Ascending aorta (tissue), 2 donors: ENCODE results near the gene RASGEF1C. TPM values are rescaled to one million over a fixed set of nuclear protein-coding genes. Genes with fewer than 3 reads are reported as not detected.
"Not testable (repeated sequence)": the region's sequence is repeated elsewhere in the genome, so short reads cannot be mapped to it uniquely, and the experiment has no call there.

Experiments
- DNase-seq, 2 donors: peaks; one replicate each; pipeline ENCODE4 v3.0.0-alpha.2; 2019; ENCODE audit warnings: low spot score in 2 of 2
- H3K27ac ChIP-seq, 2 donors: fragments of 200-600 bp; sonication (generic); one replicate each; pipeline ENCODE4 v1.5.1; 2016 to 2017; ENCODE audit warnings: mild to moderate bottlenecking in 1 of 2
- H3K27me3 ChIP-seq: fragments of 200-600 bp; sonication (generic); one replicate; pipeline ENCODE4 v1.5.1; 2017
- H3K36me3 ChIP-seq, 2 donors: fragments of 200-600 bp; sonication (generic); one replicate each; pipeline ENCODE4 v1.5.1; 2016
- H3K4me1 ChIP-seq, 2 donors: fragments of 200-600 bp; sonication (generic); one replicate each; pipeline ENCODE4 v1.5.1; 2016 to 2017; ENCODE audit warnings: mild to moderate bottlenecking in 1 of 2
- H3K4me3 ChIP-seq, 2 donors: fragments of 200-600 bp; sonication (generic); one replicate each; pipeline ENCODE4 v1.5.1; 2016 to 2017; ENCODE audit warnings: mild to moderate bottlenecking in 1 of 2
- H3K9me3 ChIP-seq, 2 donors: fragments of 200-600 bp; sonication (generic); one replicate each; pipeline ENCODE4 v1.5.1; 2016
- intact Hi-C: fragments of 100-400 bp; cut with DNase I; formaldehyde crosslinking; loops from one replicate; pipeline ENCODE4 v1.15.1; 2023
- total RNA-seq: library from RNA; depleted of rRNA; stranded (reverse); fragments of >200 nt; gene quantifications from one replicate; pipeline ENCODE4 v1.1.0, GENCODE V29; 2016
- TF ChIP-seq, protein P1 (sequence below), 3 experiments: fragments of 200-600 bp in 2 of 3; fragments of 450-650 bp in 1 of 3; sonication (generic) in 2 of 3; IDR thresholded peaks; one replicate each; pipeline ENCODE4 v1.5.1; 2016 to 2019; ENCODE audit warnings: antibody characterized with exemption in 3 of 3, mild to moderate bottlenecking in 1 of 3, moderate library complexity in 1 of 3

The RASGEF1C gene
- total RNA-seq, 1 donor from 2014 or later: not detected

DNA sequence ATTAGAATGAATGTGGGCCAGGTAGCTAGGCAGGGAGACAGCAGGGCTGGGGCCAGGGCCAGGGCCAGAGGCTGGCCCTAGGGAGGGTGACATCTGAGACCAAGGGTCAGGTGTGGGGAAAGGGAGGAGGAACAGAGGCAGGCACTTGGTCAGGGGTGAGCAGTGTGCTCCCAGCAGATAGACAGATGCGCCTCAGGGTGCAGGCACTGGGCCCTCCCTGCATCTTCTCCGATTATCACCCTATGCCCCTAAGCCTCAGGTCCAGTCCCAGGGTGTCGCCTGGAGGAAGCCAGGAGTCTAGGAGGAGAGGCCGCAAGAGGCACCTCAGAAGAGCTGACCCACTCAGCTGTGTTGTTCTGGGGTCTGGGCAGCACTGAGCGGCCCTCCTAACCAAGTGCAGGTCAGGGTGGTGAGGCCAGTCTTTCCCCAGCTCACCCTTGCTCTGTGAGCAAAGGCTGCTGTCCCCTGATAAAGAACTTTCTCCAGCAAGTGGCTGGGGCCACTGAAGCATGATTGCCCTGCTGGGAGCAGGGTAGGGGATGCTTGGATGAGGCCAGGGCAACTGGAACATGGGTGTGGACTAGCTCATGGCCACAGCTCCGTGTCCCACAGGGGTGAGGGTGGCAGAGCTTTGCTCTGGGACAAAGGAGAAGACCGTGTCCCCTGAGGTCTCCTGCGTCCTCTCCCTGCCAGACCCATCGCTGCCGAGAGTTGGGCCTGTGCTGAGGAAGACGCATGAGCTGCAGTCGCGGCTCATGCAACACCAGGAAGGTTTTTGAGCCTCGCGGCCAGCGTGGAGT is 2.1 kb upstream of the RASGEF1C start:
- intact Hi-C loops: no loop called here
- H3K4me1 ChIP-seq: no peaks in the 10 kb centered on the region
- no peaks in the 10 kb centered on the region for H3K27me3 ChIP-seq
- TF ChIP-seq, protein P1, sequence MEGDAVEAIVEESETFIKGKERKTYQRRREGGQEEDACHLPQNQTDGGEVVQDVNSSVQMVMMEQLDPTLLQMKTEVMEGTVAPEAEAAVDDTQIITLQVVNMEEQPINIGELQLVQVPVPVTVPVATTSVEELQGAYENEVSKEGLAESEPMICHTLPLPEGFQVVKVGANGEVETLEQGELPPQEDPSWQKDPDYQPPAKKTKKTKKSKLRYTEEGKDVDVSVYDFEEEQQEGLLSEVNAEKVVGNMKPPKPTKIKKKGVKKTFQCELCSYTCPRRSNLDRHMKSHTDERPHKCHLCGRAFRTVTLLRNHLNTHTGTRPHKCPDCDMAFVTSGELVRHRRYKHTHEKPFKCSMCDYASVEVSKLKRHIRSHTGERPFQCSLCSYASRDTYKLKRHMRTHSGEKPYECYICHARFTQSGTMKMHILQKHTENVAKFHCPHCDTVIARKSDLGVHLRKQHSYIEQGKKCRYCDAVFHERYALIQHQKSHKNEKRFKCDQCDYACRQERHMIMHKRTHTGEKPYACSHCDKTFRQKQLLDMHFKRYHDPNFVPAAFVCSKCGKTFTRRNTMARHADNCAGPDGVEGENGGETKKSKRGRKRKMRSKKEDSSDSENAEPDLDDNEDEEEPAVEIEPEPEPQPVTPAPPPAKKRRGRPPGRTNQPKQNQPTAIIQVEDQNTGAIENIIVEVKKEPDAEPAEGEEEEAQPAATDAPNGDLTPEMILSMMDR (IDR thresholded peaks at IDR 0.05): no peak
- H3K4me3 ChIP-seq: no peak overlapping the region
- H3K27ac ChIP-seq: no peak overlapping the region
- H3K36me3 ChIP-seq: no peaks in the 10 kb centered on the region
- peaks cover 4 to 12% of the 10 kb centered on the region in 2 donors for H3K9me3 ChIP-seq
- no peak for DNase-seq

GRCh38 chr5:180210077-180210476 is 1.1 kb upstream of the RASGEF1C start:
- H3K9me3 ChIP-seq, H3K27me3 ChIP-seq, H3K27ac ChIP-seq, intact Hi-C loops, H3K36me3 ChIP-seq, H3K4me1 ChIP-seq, H3K4me3 ChIP-seq, DNase-seq: not testable (repeated sequence)

- Histone ChIP-seq H3K27ac (no peak overlapping the region), H3K36me3 (no peaks in the 10 kb centered on the region), H3K27me3 (no peaks in the 10 kb centered on the region), H3K4me3 (peak overlapping the region; percentile 21 to 37), H3K9me3 (no peaks in the 10 kb centered on the region), H3K4me1 (no peaks in the 10 kb centered on the region)
- intact Hi-C loops: no loop called here
- TF ChIP-seq, protein P1 (IDR thresholded peaks at IDR 0.05): no peak
- DNase-seq: no peak
Measured at GRCh38 chr5:180208435-180209081, 453 bp downstream of the RASGEF1C start.

GRCh38 chr5:180208038-180208434 is 975 bp downstream of the RASGEF1C start:
- TF ChIP-seq, protein P1 (IDR thresholded peaks at IDR 0.05): no peak
- no peak overlapping the region for H3K27ac ChIP-seq
- DNase-seq: no peak
- no peaks in the 10 kb centered on the region for H3K9me3 ChIP-seq
- no peaks in the 10 kb centered on the region for H3K4me1 ChIP-seq
- intact Hi-C loops: no loop called here
- no peaks in the 10 kb centered on the region for H3K36me3 ChIP-seq
- peak overlapping the region; percentile 21 to 37 for H3K4me3 ChIP-seq
- no peaks in the 10 kb centered on the region for H3K27me3 ChIP-seq

DNA sequence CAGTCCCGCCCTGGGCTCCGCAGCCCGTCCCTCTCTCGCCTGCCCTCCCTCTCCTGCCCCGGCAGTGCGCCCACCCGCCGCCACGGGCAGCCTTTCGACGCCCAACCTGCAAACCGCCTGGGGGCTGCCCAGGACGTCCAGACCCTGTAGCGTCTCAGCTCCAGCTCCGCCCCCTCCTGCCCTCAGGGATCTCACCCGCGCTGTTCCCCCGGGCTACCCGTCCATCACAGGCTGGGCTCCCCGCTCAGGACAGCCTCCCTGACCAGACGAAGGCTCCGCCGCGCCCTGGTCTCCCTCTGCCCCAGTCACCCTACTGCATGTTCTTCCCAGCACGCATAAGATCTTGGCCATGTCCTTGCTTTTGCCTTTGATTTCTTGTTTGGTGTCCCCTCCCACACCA is 1.4 kb downstream of the RASGEF1C start:
- H3K27ac ChIP-seq: no peak overlapping the region
- TF ChIP-seq, protein P1 (IDR thresholded peaks at IDR 0.05): no peak
- H3K9me3 ChIP-seq: no peaks in the 10 kb centered on the region
- H3K27me3 ChIP-seq: no peaks in the 10 kb centered on the region
- no peaks in the 10 kb centered on the region for H3K4me1 ChIP-seq
- no peak overlapping the region for H3K4me3 ChIP-seq
- H3K36me3 ChIP-seq: no peaks in the 10 kb centered on the region
- no peak for DNase-seq
- intact Hi-C loops: no loop called here

DNA sequence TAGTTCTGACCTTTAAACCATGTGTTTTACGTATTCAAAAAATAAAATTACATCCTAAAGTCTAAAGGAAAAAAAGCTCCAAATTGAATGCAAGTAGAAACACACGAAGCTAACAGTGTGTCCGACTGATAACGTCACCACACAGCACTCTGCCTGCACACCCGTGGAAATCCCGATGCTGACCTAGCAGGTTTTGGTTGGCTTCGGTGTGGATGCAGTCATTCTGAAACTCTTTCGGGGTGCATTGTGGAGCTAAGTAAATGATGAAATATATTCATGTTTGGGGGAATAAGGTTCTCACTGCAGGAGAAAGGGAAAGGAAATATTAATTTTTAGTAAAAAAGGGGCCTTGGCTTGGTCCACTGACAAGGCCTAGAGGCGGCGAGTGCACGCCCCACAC is 2.0 kb downstream of the RASGEF1C start:
- no peak overlapping the region for H3K4me3 ChIP-seq
- H3K27ac ChIP-seq: no peak overlapping the region
- TF ChIP-seq, protein P1 (IDR thresholded peaks at IDR 0.05): no peak
- H3K27me3 ChIP-seq: no peaks in the 10 kb centered on the region
- DNase-seq: no peak
- H3K4me1 ChIP-seq: no peaks in the 10 kb centered on the region
- H3K9me3 ChIP-seq: no peaks in the 10 kb centered on the region
- no peaks in the 10 kb centered on the region for H3K36me3 ChIP-seq
- intact Hi-C loops: no loop called here
